ENCODE data around the gene ARHGAP11A. TPM values are rescaled to one million over a fixed set of nuclear protein-coding genes. Genes with fewer than 3 reads are reported as not detected.

Gene ARHGAP11A
- total RNA-seq, 2 experiments from 2014 or later, result 134 to 140 TPM

GRCh38 chr15:32643907-32644445 lies 28.7 kb downstream of the ARHGAP11A start:
- DNase-seq, result no peak
- Mint-ChIP-seq H3K36me3 (peaks cover 21% of the 10 kb centered on the region), H3K9me3 (no peaks in the 10 kb centered on the region), H3K4me1 (no peaks in the 10 kb centered on the region), H3K4me3 (no peak overlapping the region), H3K27me3 (peaks cover 15% of the 10 kb centered on the region), H3K27ac (no peak overlapping the region)

- DNase-seq, result no peak
- Mint-ChIP-seq H3K27ac (no peak overlapping the region), H3K9me3 (no peaks in the 10 kb centered on the region), H3K4me1 (no peaks in the 10 kb centered on the region), H3K27me3 (peaks cover 13% of the 10 kb centered on the region), H3K4me3 (no peak overlapping the region), H3K36me3 (peaks cover 11% of the 10 kb centered on the region)
Measured at GRCh38 chr15:32646291-32646690, 31.0 kb downstream of the ARHGAP11A start.

- Mint-ChIP-seq H3K4me3 (no peak overlapping the region), H3K27ac (no peak overlapping the region), H3K27me3 (peaks cover 2% of the 10 kb centered on the region), H3K4me1 (no peaks in the 10 kb centered on the region), H3K9me3 (no peaks in the 10 kb centered on the region), H3K36me3 (peaks cover 7% of the 10 kb centered on the region)
- no peak for DNase-seq
Measured at GRCh38 chr15:32649342-32649741, 34.0 kb downstream of the ARHGAP11A start.

- DNase-seq, result peak; percentile 36
- Mint-ChIP-seq H3K4me1 (no peaks in the 10 kb centered on the region), H3K36me3 (peaks cover 5% of the 10 kb centered on the region), H3K27me3 (peaks cover 2% of the 10 kb centered on the region), H3K4me3 (no peak overlapping the region), H3K9me3 (no peaks in the 10 kb centered on the region), H3K27ac (no peak overlapping the region)
Measured at GRCh38 chr15:32651229-32651837, 36.0 kb downstream of the ARHGAP11A start.

- H3K36me3 Mint-ChIP-seq, result peaks cover 5% of the 10 kb centered on the region
- no peak overlapping the region for H3K4me3 Mint-ChIP-seq
- H3K4me1 Mint-ChIP-seq, result peaks cover under 1% of the 10 kb centered on the region
- H3K27me3 Mint-ChIP-seq, result peaks cover 2% of the 10 kb centered on the region
- H3K27ac Mint-ChIP-seq, result no peak overlapping the region
- DNase-seq, result no peak
- H3K9me3 Mint-ChIP-seq, result no peaks in the 10 kb centered on the region
Measured at GRCh38 chr15:32652178-32652577, 36.9 kb downstream of the ARHGAP11A start.

GRCh38 chr15:32656091-32656490 lies 40.8 kb downstream of the ARHGAP11A start:
- no peak for DNase-seq
- H3K36me3 Mint-ChIP-seq, result no peaks in the 10 kb centered on the region
- H3K27me3 Mint-ChIP-seq, result no peaks in the 10 kb centered on the region
- no peak overlapping the region for H3K4me3 Mint-ChIP-seq
- H3K9me3 Mint-ChIP-seq, result no peaks in the 10 kb centered on the region
- peaks cover 5% of the 10 kb centered on the region for H3K4me1 Mint-ChIP-seq
- no peak overlapping the region for H3K27ac Mint-ChIP-seq

GRCh38 chr15:32656496-32656895 lies 41.2 kb downstream of the ARHGAP11A start:
- Mint-ChIP-seq H3K27ac (no peak overlapping the region), H3K9me3 (no peaks in the 10 kb centered on the region), H3K27me3 (no peaks in the 10 kb centered on the region), H3K4me1 (peaks cover 5% of the 10 kb centered on the region), H3K4me3 (no peak overlapping the region), H3K36me3 (no peaks in the 10 kb centered on the region)
- DNase-seq, result no peak

GRCh38 chr15:32657198-32657883 lies 42.0 kb downstream of the ARHGAP11A start:
- H3K9me3 Mint-ChIP-seq, result no peaks in the 10 kb centered on the region
- peaks cover 5% of the 10 kb centered on the region for H3K4me1 Mint-ChIP-seq
- no peak overlapping the region for H3K27ac Mint-ChIP-seq
- H3K4me3 Mint-ChIP-seq, result no peak overlapping the region
- no peaks in the 10 kb centered on the region for H3K36me3 Mint-ChIP-seq
- H3K27me3 Mint-ChIP-seq, result no peaks in the 10 kb centered on the region
- DNase-seq, result peak; percentile 6

- H3K9me3 Mint-ChIP-seq, result no peaks in the 10 kb centered on the region
- peaks cover 9% of the 10 kb centered on the region for H3K4me1 Mint-ChIP-seq
- H3K4me3 Mint-ChIP-seq, result no peak overlapping the region
- no peak for DNase-seq
- no peak overlapping the region for H3K27ac Mint-ChIP-seq
- no peaks in the 10 kb centered on the region for H3K36me3 Mint-ChIP-seq
- no peaks in the 10 kb centered on the region for H3K27me3 Mint-ChIP-seq
Measured at GRCh38 chr15:32657941-32658340, 42.6 kb downstream of the ARHGAP11A start.

- Mint-ChIP-seq H3K4me3 (no peak overlapping the region), H3K9me3 (no peaks in the 10 kb centered on the region), H3K27me3 (no peaks in the 10 kb centered on the region), H3K4me1 (peaks cover 9% of the 10 kb centered on the region), H3K36me3 (no peaks in the 10 kb centered on the region), H3K27ac (no peak overlapping the region)
- no peak for DNase-seq
Measured at GRCh38 chr15:32659340-32660155, 44.2 kb downstream of the ARHGAP11A start.

GRCh38 chr15:32663671-32664070 lies 48.4 kb downstream of the ARHGAP11A start:
- H3K4me3 Mint-ChIP-seq, result no peak overlapping the region
- DNase-seq, result no peak
- H3K27ac Mint-ChIP-seq, result no peak overlapping the region
- H3K4me1 Mint-ChIP-seq, result peaks cover 4% of the 10 kb centered on the region
- H3K9me3 Mint-ChIP-seq, result no peaks in the 10 kb centered on the region
- no peaks in the 10 kb centered on the region for H3K36me3 Mint-ChIP-seq
- H3K27me3 Mint-ChIP-seq, result no peaks in the 10 kb centered on the region

GRCh38 chr15:32664796-32665195 lies 49.5 kb downstream of the ARHGAP11A start:
- H3K27me3 Mint-ChIP-seq, result no peaks in the 10 kb centered on the region
- no peak overlapping the region for H3K4me3 Mint-ChIP-seq

GRCh38 chr15:32667321-32667720 lies 52.0 kb downstream of the ARHGAP11A start:
- H3K36me3 Mint-ChIP-seq, result no peaks in the 10 kb centered on the region
- no peak for DNase-seq
- H3K27me3 Mint-ChIP-seq, result no peaks in the 10 kb centered on the region
- no peak overlapping the region for H3K4me3 Mint-ChIP-seq
- H3K9me3 Mint-ChIP-seq, result no peaks in the 10 kb centered on the region
- H3K4me1 Mint-ChIP-seq, result peaks cover 4% of the 10 kb centered on the region
- H3K27ac Mint-ChIP-seq, result no peak overlapping the region

More at GRCh38 chr15:32664796-32665195, 49.5 kb downstream of the ARHGAP11A start:
- H3K9me3 Mint-ChIP-seq, result no peaks in the 10 kb centered on the region
- H3K27ac Mint-ChIP-seq, result no peak overlapping the region
- DNase-seq, result no peak
- peaks cover 4% of the 10 kb centered on the region for H3K4me1 Mint-ChIP-seq
- H3K36me3 Mint-ChIP-seq, result no peaks in the 10 kb centered on the region

GRCh38 chr15:32668942-32669341 lies 53.6 kb downstream of the ARHGAP11A start:
- no peaks in the 10 kb centered on the region for H3K4me1 Mint-ChIP-seq
- no peak overlapping the region for H3K27ac Mint-ChIP-seq
- no peak for DNase-seq
- no peaks in the 10 kb centered on the region for H3K27me3 Mint-ChIP-seq
- no peaks in the 10 kb centered on the region for H3K9me3 Mint-ChIP-seq
- H3K4me3 Mint-ChIP-seq, result no peak overlapping the region
- H3K36me3 Mint-ChIP-seq, result no peaks in the 10 kb centered on the region

GRCh38 chr15:32669896-32670611 lies 54.8 kb downstream of the ARHGAP11A start:
- Mint-ChIP-seq H3K36me3 (no peaks in the 10 kb centered on the region), H3K9me3 (no peaks in the 10 kb centered on the region), H3K27me3 (no peaks in the 10 kb centered on the region), H3K4me3 (no peak overlapping the region), H3K4me1 (no peaks in the 10 kb centered on the region), H3K27ac (no peak overlapping the region)
- DNase-seq, result no peak
